ENCODE results near the gene PIAS1.

- TF ChIP-seq RAD21 (IDR thresholded peaks at IDR 0.05; ENCODE audit: low read depth) (no peak), CEBPB (IDR thresholded peaks at IDR 0.05) (no peak), REST (IDR thresholded peaks at IDR 0.05; ENCODE audit: low read depth) (no peak), FOXM1 (IDR thresholded peaks at IDR 0.05; ENCODE audit: borderline replicate concordance, low read depth) (no peak), MAX (IDR thresholded peaks at IDR 0.05) (no peak), TAF1 (IDR thresholded peaks at IDR 0.05; ENCODE audit: low read depth) (no peak), NFIC (IDR thresholded peaks at IDR 0.05) (no peak), EGR1 (IDR thresholded peaks at IDR 0.05) (no peak), EP300 (IDR thresholded peaks at IDR 0.05; ENCODE audit: borderline replicate concordance) (no peak), YY1 (IDR thresholded peaks at IDR 0.05; ENCODE audit: low read depth) (no peak), ZBTB7A (IDR thresholded peaks at IDR 0.05; ENCODE audit: low read depth) (no peak), CREB1 (IDR thresholded peaks at IDR 0.05; ENCODE audit: low read depth) (no peak)
Observed at GRCh38 chr15:68227643-68228142, 173.6 kb downstream of the PIAS1 start.
